Calu3 (cell line): Measurements from ENCODE around the gene NR4A1. TPM values are rescaled to one million over a fixed set of nuclear protein-coding genes. Genes with fewer than 3 reads are reported as not detected.

Source experiments
- Bru-seq: library from RNA; stranded (reverse); fragments of 400-500 nt; gene quantifications from one replicate; lab custom pipeline; 2021; lab: Mats Ljungman, UMichigan
- BruChase-seq, 2 experiments: library from RNA; stranded (reverse); fragments of 400-500 nt; gene quantifications; one replicate each; lab custom pipeline; 2021; lab: Mats Ljungman, UMichigan
- BruUV-seq: library from RNA; stranded (reverse); fragments of 400-500 nt; replicated peaks from 2 replicates; lab custom pipeline; 2021; lab: Mats Ljungman, UMichigan
- CTCF ChIA-PET: fragments of 300-600 bp; sonication (Branson Sonifier 250); formaldehyde crosslinking; loops from one replicate; lab custom pipeline; 2022; ENCODE audit warnings: antibody characterized with exemption; lab: Charles Lee
- DNase-seq: peaks from one replicate; pipeline ENCODE4 v3.0.0; 2022
- H3K27ac Mint-ChIP-seq: one replicate; pipeline ENCODE4 v1.8.0; 2022; ENCODE audit warnings: mixed read lengths; ENCODE audit not compliant: unreplicated experiment
- H3K27me3 Mint-ChIP-seq: one replicate; pipeline ENCODE4 v1.8.0; 2022; ENCODE audit warnings: mixed read lengths; ENCODE audit not compliant: unreplicated experiment
- H3K36me3 Mint-ChIP-seq: one replicate; pipeline ENCODE4 v1.8.0; 2022; ENCODE audit warnings: mild to moderate bottlenecking, moderate library complexity, mixed read lengths; ENCODE audit not compliant: insufficient read depth, unreplicated experiment
- H3K4me1 Mint-ChIP-seq: one replicate; pipeline ENCODE4 v1.8.0; 2022; ENCODE audit warnings: mild to moderate bottlenecking, low read depth, mixed read lengths; ENCODE audit not compliant: unreplicated experiment
- H3K4me3 Mint-ChIP-seq: one replicate; pipeline ENCODE4 v1.8.0; 2022; ENCODE audit warnings: mild to moderate bottlenecking, low read depth, moderate library complexity, mixed read lengths; ENCODE audit not compliant: unreplicated experiment
- H3K9me3 Mint-ChIP-seq: one replicate; pipeline ENCODE4 v1.8.0; 2022; ENCODE audit warnings: low read depth, mixed read lengths; ENCODE audit not compliant: unreplicated experiment
- intact Hi-C: fragments of 100-400 bp; cut with micrococcal nuclease; formaldehyde crosslinking; loops from one replicate; pipeline ENCODE4 v1.10.0; 2022; ENCODE audit not compliant: unreplicated experiment
- long read RNA-seq: library from polyadenylated mRNA; stranded (forward); transcript quantifications from one replicate; pipeline ENCODE4 v2.0.0, GENCODE V29; 2022
- total RNA-seq: library from RNA; stranded (reverse); gene quantifications from 2 replicates; pipeline ENCODE4 v1.2.3, GENCODE V29; 2022
- TF ChIP-seq, protein P1 (sequence below): fragments of 200-600 bp; IDR thresholded peaks from one replicate; pipeline ENCODE4 v1.8.0; 2022; ENCODE audit warnings: antibody characterized with exemption; ENCODE audit not compliant: unreplicated experiment

The NR4A1 gene
- total RNA-seq, result 18.0 and 18.9 TPM in 2 replicates
- Bru-seq, nascent RNA, result percentile 50 among the genes with signal in this experiment
- percentile 47 among the genes with signal in this experiment for BruChase-seq, experiment 1, labeled RNA remaining after a 6-hour chase
- percentile 48 among the genes with signal in this experiment for BruChase-seq, experiment 2, labeled RNA remaining after a 2-hour chase
- long read RNA-seq, partial matches to known transcripts, result 5 of 15 reads
- long read RNA-seq, other reads (novel, unspliced or antisense), result 6 of 15 reads

DNA sequence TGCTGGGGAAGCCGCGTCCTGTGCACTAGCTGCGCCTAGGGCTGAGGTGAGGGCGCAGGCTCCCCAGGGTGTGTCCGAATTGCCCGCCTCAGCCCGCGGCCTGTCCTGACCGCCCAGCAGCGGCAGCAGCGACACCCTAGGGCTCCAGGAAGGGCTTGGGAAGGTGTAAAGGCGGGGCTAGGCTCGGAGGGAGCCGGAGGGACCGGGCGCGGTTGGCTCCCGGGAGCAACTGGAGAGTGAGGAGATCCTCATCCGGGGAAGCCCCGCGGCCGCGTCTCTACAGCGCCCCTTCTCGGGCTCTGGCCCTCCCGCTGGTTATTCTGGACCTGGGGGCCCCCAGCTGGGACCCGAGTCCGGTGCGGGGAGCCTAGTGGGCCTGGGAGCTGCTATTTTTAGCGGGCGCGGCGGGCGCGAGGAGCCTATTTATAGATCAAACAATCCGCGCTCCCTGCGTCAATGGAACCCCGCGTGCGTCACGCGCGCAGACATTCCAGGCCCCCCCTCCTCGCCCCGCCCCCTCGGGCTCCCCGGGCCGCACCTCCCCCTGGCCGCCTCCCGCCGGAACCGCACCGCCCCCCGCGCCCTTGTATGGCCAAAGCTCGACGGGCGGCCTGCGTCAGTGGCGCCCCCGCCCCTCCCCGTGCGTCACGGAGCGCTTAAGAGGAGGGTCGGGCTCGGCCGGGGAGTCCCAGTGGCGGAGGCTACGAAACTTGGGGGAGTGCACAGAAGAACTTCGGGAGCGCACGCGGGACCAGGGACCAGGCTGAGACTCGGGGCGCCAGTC lies at the start of gene NR4A1:
TSS of gene NR4A1 (plus strand) at position 685 of the 784 bp plus-strand sequence. CDS start 2,887 bp downstream, outside the sequence.
- intact Hi-C loops, result no loop called here
- Mint-ChIP-seq H3K27ac (peak within 1 kb of the TSS; percentile 80), H3K36me3 (peaks cover 69% of the 10 kb centered on the region), H3K9me3 (no peaks in the 10 kb centered on the region), H3K27me3 (no peaks in the 10 kb centered on the region), H3K4me1 (peaks cover 21% of the 10 kb centered on the region), H3K4me3 (peak within 1 kb of the TSS; percentile 97)
- peak; percentile 97 for DNase-seq
- CTCF ChIA-PET, result interaction anchor here (0.6 to 2.4 kb wide), 9 partner anchors 12 to 571 kb away, joined by 3 to 17 read pairs (median 5); partner anchors contain the start of gene ATG101
- TF ChIP-seq, protein P1, sequence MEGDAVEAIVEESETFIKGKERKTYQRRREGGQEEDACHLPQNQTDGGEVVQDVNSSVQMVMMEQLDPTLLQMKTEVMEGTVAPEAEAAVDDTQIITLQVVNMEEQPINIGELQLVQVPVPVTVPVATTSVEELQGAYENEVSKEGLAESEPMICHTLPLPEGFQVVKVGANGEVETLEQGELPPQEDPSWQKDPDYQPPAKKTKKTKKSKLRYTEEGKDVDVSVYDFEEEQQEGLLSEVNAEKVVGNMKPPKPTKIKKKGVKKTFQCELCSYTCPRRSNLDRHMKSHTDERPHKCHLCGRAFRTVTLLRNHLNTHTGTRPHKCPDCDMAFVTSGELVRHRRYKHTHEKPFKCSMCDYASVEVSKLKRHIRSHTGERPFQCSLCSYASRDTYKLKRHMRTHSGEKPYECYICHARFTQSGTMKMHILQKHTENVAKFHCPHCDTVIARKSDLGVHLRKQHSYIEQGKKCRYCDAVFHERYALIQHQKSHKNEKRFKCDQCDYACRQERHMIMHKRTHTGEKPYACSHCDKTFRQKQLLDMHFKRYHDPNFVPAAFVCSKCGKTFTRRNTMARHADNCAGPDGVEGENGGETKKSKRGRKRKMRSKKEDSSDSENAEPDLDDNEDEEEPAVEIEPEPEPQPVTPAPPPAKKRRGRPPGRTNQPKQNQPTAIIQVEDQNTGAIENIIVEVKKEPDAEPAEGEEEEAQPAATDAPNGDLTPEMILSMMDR, result no peak
- no TSS peak for BruUV-seq

DNA sequence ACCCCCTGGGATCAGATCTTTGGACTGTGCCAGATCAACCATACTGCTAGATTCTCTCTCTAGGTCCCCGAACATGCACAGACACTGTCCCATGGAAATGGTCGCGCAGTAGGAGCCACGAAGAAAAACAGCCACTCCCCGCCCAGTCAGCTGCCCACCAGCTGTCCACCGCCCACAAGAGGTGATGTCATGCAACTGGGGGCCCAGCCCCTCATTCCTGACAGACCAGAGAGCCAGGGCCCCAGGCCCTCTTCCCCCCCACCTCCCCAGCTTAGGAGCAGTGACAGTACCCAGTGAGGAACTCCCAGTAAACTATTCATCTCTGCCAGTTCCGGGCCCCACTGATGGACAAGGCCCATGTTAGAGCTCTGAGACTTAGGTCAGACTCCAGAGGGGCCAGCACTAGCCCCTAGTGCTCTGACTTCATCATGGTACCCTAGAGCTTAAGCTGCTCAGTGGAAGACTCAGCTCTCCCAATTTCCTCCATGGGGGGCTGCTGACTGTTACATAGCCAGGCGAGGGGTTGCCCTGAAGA lies 48.2 kb upstream of the NR4A1 start:
- Mint-ChIP-seq H3K4me1 (no peaks in the 10 kb centered on the region), H3K27me3 (peaks cover 15% of the 10 kb centered on the region), H3K9me3 (no peaks in the 10 kb centered on the region), H3K27ac (no peak overlapping the region), H3K36me3 (no peaks in the 10 kb centered on the region), H3K4me3 (no peak overlapping the region)
- TF ChIP-seq, protein P1, result no peak
- intact Hi-C loops, result no loop called here
- no TSS peak for BruUV-seq
- CTCF ChIA-PET, result interaction anchor here (0.6 to 3.3 kb wide), 3 partner anchors 10 to 111 kb away, joined by 3 to 73 read pairs (median 5); no protein-coding TSS in a partner anchor
- DNase-seq, result no peak

DNA sequence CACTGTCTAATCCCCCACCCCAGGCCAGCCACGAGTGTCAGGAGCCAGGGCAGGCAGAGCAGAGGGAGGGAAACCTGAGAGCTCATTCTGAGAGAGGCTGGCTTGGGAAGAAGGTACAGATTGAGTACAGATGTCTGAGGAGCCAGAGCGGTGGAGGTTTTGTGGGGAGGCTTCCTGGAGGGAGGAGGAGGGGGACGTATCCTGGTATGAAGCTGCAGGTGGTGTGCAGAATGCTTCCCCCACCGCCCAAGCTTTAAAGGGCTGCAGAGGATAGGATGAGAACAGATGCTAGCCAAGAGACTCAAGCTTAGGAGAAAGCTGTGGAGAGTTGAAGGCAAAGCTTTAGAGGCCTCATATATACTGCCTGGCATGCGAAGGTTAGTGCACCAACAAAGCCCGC lies 47.7 kb upstream of the NR4A1 start:
- DNase-seq, result no peak
- TF ChIP-seq, protein P1, result no peak
- no peak overlapping the region for H3K4me3 Mint-ChIP-seq
- no TSS peak for BruUV-seq
- H3K27me3 Mint-ChIP-seq, result peaks cover 15% of the 10 kb centered on the region
- no peaks in the 10 kb centered on the region for H3K36me3 Mint-ChIP-seq
- CTCF ChIA-PET, result interaction anchor here (0.6 to 3.3 kb wide), 6 partner anchors 10 to 876 kb away, joined by 3 to 73 read pairs (median 4); no protein-coding TSS in a partner anchor
- no peaks in the 10 kb centered on the region for H3K9me3 Mint-ChIP-seq
- H3K27ac Mint-ChIP-seq, result no peak overlapping the region
- intact Hi-C loops, result no loop called here
- no peaks in the 10 kb centered on the region for H3K4me1 Mint-ChIP-seq

DNA sequence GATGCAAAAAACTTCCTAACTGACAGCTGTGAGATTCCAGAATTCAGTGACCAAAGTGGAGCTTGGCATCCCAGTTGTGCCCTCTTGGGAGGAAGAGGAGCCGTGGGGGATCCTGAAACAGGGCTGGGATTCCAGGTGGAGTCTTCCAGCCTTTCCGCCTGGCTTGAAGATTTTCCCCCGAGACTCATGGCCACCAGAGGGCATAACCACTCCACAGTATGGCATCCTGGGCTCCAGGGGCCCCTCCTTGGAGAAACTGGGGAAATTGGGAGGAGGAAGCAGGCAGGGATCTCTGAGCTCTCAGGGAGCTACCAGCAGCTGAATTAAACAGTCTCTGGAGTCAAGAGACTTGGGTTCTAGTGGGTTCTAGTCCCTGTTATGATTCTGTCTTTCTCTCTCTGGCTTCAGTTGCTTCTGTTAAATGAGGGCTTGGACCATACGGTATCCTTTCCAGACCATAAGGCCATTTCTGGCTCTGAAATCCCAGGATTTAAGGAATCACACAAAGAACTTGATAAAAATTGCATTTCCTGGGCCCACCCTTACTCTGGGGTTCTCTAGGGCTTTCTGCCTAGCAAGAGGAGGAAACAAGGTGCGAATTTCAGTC lies 47.1 kb upstream of the NR4A1 start:
- TF ChIP-seq, protein P1, result peak; percentile 45
- no peaks in the 10 kb centered on the region for H3K9me3 Mint-ChIP-seq
- no TSS peak for BruUV-seq
- H3K27ac Mint-ChIP-seq, result no peak overlapping the region
- no peaks in the 10 kb centered on the region for H3K4me1 Mint-ChIP-seq
- H3K4me3 Mint-ChIP-seq, result no peak overlapping the region
- H3K36me3 Mint-ChIP-seq, result no peaks in the 10 kb centered on the region
- peak; percentile 66 for DNase-seq
- CTCF ChIA-PET, result interaction anchor here (0.6 to 3.3 kb wide), 6 partner anchors 17 to 876 kb away, joined by 3 to 73 read pairs (median 4); no protein-coding TSS in a partner anchor
- peaks cover 15% of the 10 kb centered on the region for H3K27me3 Mint-ChIP-seq
- intact Hi-C loops, result loop anchor here (2.0 kb wide), 1 partner anchor 17 kb away; no protein-coding TSS in a partner anchor
